Activated T-helper 1 cell treated with anti-CD3 and anti-CD28 coated beads, Interleukin-12 subunit alpha, Interleukin-12 subunit beta, Interleukin-2, Interleukin-4 antibody, amounts not matched to agents 30 ng/mL and 10 ng/mL and 1 ng/mL, durations not matched to agents 14 hours and 24 hours and 36 hours (primary cell): ENCODE data around the gene TCF7L2. TPM values are rescaled to one million over a fixed set of nuclear protein-coding genes. Genes with fewer than 3 reads are reported as not detected.

Experiments
- DNase-seq: peaks from one replicate; pipeline ENCODE4 v3.0.0; 2021; ENCODE audit warnings: low spot score
- H3K27ac Mint-ChIP-seq: one replicate; pipeline ENCODE4 v1.8.0; 2021; ENCODE audit warnings: mild to moderate bottlenecking, mixed read lengths
- H3K27me3 Mint-ChIP-seq: one replicate; pipeline ENCODE4 v1.8.0; 2022; ENCODE audit warnings: mild to moderate bottlenecking, moderate library complexity, mixed read lengths; ENCODE audit not compliant: insufficient read depth
- H3K36me3 Mint-ChIP-seq: one replicate; pipeline ENCODE4 v1.8.0; 2021; ENCODE audit warnings: low read depth, mixed read lengths
- H3K4me1 Mint-ChIP-seq: one replicate; pipeline ENCODE4 v1.8.0; 2021; ENCODE audit warnings: low read depth, mixed read lengths
- H3K4me3 Mint-ChIP-seq: one replicate; pipeline ENCODE4 v1.8.0; 2021; ENCODE audit warnings: mild to moderate bottlenecking, moderate library complexity, mixed read lengths
- H3K9me3 Mint-ChIP-seq: one replicate; pipeline ENCODE4 v1.8.0; 2021; ENCODE audit warnings: mixed read lengths
- intact Hi-C: fragments of 100-400 bp; cut with micrococcal nuclease; formaldehyde crosslinking; loops from one replicate; pipeline ENCODE4 v1.15.1; 2024
- total RNA-seq: library from RNA; stranded (reverse); gene quantifications from 2 replicates; pipeline ENCODE4 v1.2.3, GENCODE V29; 2022

Gene TCF7L2
- total RNA-seq, 1 donor from 2014 or later, result 0.36 TPM

DNA sequence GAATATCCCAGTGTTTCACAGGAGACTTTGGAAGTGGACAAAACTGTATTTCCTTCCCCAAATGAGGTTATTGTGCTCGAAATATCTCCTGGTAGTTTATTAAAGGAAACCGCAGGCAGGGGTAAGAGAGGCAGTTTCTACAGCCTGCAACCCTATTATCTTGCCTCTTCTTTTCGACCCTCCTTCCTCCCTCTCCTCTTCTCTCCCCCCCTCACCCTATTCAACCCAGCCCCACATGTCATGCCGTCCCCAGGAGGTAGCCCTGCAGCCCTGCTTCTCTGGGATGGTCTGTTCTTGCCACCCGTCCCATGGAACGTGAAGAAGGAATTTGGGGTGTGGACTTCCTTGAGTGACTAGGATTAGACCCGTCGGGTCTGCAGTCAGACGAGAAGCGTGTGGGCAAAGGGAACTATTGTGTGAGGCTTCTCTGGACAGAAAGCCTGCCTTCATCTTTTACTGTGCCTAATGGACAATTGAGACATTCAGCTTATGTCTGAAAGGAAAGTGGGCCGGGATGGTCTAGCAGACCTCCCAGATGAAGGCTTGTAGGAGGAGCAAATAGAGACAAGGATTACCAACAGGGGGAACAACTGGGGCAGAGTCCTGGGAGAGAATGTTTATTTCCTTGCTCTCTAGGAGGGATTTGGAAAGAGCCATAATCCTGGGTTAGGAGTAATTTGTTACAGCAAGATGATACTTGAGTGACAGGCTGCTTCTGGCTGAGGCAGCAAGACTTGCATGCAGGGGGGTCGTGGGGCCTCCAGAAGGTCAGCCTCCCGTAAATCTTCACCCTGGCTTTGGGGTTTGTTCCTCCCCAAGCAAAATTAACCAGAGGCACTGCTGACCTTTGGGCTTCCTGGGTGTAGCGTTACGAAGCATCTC is 77.8 kb downstream of the TCF7L2 start:
- H3K9me3 Mint-ChIP-seq, result no peaks in the 10 kb centered on the region

DNA sequence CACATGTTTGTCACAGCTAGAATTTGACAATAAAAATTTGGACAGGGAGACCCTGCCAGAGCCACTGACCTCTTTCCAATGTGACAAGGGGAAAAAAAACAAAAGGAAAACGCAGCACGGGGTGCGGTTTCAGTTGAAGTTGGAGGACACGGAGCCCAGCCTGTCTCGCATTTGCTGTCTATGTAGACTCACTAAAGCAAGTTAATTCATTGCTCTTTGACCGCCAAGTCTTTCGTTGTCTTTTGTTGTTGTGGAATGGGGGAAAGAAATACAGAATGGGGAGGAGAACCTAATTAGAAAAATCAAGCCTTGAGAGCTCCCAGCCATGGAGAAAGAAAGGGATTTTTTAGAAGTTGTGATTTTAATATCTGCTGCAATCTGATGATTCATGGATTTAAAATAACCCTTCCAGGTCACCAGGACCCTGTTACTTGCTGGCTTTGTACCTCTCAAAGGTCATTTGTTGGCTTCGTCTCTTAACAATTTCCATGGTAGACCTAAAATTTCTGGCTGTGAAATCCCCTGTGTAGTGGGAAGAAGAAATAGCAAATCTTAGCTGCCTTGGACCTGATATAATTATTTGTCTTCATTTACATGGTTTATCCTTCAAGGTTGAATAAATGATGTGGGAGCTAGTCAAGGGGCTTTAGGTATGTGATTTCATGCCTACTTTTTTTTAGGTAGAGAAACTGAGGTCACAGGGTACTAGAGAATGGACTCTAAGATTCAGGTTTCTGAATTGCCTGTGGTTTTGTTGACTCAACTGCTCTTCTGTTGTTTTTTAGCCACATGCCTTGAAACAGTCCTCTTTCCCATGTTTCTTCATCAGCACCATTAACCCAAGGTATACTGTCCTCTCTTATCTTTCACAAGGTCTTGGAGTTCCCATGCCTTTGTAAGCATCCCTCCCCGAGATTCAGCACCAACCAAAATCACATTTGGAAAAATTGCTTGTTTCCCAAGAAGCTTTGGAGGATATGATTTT is 78.7 kb downstream of the TCF7L2 start:
- H3K4me1 Mint-ChIP-seq, result no peaks in the 10 kb centered on the region
- intact Hi-C loops, result no loop called here
- no peak overlapping the region for H3K27ac Mint-ChIP-seq
- no peak for DNase-seq
- no peak overlapping the region for H3K4me3 Mint-ChIP-seq
- H3K27me3 Mint-ChIP-seq, result peaks cover 23% of the 10 kb centered on the region
- H3K9me3 Mint-ChIP-seq, result no peaks in the 10 kb centered on the region
- no peaks in the 10 kb centered on the region for H3K36me3 Mint-ChIP-seq

More for the DNA sequence above, 77.8 kb downstream of the TCF7L2 start:
- H3K4me3 Mint-ChIP-seq, result no peak overlapping the region
- no peaks in the 10 kb centered on the region for H3K36me3 Mint-ChIP-seq
- DNase-seq, result no peak
- no peaks in the 10 kb centered on the region for H3K4me1 Mint-ChIP-seq
- no peak overlapping the region for H3K27ac Mint-ChIP-seq
- peaks cover 23% of the 10 kb centered on the region for H3K27me3 Mint-ChIP-seq
- intact Hi-C loops, result no loop called here

DNA sequence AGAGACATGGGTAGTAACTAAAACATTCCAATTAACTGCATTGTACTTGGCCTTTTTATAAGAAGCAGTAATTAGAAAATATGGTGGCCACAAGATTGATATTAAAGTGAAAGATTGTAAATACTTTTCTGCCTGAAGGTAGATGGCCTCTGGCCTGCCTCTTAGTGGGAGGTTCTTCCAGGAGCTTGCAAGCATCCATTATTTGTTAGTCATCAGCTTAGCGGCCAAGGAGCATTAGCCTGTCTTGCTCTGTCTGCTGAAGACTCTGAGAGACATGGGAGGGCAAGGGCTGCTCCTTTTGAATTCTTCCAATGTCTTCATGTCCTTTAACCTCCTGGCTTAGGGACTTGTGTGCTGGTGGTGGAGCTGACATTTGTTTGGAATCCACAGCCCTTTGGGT is 80.4 kb downstream of the TCF7L2 start:
- H3K36me3 Mint-ChIP-seq, result no peaks in the 10 kb centered on the region
- H3K27ac Mint-ChIP-seq, result no peak overlapping the region
- no peak for DNase-seq
- H3K4me3 Mint-ChIP-seq, result no peak overlapping the region
- no peaks in the 10 kb centered on the region for H3K4me1 Mint-ChIP-seq
- no peaks in the 10 kb centered on the region for H3K9me3 Mint-ChIP-seq
- peaks cover 23% of the 10 kb centered on the region for H3K27me3 Mint-ChIP-seq
- intact Hi-C loops, result no loop called here

DNA sequence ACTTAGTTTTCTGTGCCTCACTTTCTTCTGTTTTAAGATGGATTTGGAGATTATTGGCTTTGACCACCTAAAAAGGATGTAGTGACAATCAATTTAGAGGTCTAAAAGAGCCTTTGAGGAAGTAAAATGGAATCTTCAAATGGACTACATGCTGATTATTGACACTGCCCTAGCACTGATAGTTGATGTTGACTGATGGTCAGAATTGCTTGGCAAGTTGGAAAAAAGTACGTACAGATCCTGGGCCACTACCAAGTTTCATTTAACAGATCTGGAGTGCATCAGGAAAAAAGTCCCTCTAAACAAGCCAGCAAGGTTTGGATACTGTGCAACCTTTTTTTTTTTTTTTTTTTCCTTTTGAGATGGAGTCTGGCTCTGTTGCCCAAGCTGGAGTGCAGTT is 81.1 kb downstream of the TCF7L2 start:
- Mint-ChIP-seq H3K36me3 (no peaks in the 10 kb centered on the region), H3K27me3 (peaks cover 23% of the 10 kb centered on the region), H3K9me3 (no peaks in the 10 kb centered on the region), H3K4me3 (no peak overlapping the region), H3K27ac (no peak overlapping the region), H3K4me1 (no peaks in the 10 kb centered on the region)
- intact Hi-C loops, result no loop called here
- no peak for DNase-seq

DNA sequence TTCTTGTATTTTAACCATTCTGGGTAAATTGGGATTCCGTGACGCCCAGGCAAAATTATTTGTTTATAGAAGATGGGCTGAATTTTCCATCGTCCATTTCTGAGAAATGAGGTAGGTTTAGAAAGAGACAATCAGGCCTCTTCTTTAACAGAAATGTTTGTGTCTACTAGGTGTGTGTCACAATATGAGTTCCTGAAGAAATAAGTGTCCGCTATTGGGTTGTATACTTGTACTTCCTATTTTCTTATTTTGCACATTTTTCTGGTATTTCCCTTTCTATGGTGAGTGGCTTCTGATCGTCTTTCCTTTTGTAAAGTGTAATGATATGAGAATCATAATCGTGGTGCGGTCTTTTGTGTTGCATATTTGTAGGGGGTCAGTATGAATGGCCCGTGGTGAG is 83.9 kb downstream of the TCF7L2 start:
- Mint-ChIP-seq H3K4me1 (no peaks in the 10 kb centered on the region), H3K9me3 (no peaks in the 10 kb centered on the region), H3K36me3 (no peaks in the 10 kb centered on the region), H3K27ac (no peak overlapping the region), H3K27me3 (peaks cover 18% of the 10 kb centered on the region), H3K4me3 (no peak overlapping the region)
- DNase-seq, result no peak
- intact Hi-C loops, result no loop called here

DNA sequence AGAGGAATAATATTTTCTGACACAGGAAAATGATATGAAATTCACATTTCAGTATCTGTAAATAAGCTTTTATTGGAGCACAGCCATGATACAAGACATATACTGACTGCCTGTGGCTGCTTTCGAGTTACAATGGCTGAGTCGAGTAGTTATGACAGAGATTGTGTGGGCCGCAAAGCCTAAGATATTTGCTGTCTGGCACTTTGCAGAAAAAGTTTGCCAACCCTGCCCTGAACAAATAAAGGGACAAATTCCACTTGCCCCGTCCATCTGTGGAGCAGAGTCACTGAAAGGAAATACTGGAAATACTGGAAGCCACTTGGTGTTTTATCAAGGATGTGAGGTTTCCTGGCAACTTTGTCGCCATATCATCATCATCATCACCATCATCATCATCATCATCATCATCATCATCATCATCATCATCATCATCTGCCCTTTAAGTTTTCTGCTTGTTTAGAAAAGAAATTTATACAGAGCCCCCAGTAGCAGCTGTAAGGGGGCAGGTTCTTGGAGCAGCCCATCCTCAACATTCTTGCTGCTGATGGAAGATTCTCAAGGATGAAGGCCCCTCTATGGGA is 85.8 kb downstream of the TCF7L2 start:
- Mint-ChIP-seq H3K4me3 (no peak overlapping the region), H3K9me3 (no peaks in the 10 kb centered on the region)
- intact Hi-C loops, result no loop called here

DNA sequence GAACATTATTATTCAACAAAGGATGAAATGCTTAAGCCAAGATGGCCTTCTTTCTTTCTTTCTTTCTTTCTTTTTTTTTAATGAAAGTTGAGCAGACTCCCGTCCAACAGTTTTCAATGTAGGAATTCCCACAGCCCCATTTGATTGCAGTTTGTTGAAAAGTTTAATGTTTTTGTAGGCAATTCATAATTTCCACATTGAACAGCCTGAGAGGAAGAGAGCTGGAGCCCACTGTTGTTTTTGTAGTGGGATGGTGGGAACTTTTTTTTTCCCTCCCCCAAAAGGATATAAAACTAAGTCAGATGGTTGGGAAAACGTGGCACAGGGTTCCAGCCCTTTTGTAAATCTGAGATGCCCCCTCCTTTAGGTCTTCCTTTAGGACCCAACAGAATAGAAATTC is 86.6 kb downstream of the TCF7L2 start:
- DNase-seq, result no peak
- Mint-ChIP-seq H3K4me1 (no peaks in the 10 kb centered on the region), H3K36me3 (no peaks in the 10 kb centered on the region), H3K27me3 (peaks cover 14% of the 10 kb centered on the region), H3K27ac (no peak overlapping the region), H3K9me3 (no peaks in the 10 kb centered on the region), H3K4me3 (no peak overlapping the region)
- intact Hi-C loops, result no loop called here

More for the DNA sequence above, 85.8 kb downstream of the TCF7L2 start:
- Mint-ChIP-seq H3K36me3 (no peaks in the 10 kb centered on the region), H3K27ac (no peak overlapping the region), H3K27me3 (peaks cover 17% of the 10 kb centered on the region), H3K4me1 (no peaks in the 10 kb centered on the region)
- DNase-seq, result no peak

DNA sequence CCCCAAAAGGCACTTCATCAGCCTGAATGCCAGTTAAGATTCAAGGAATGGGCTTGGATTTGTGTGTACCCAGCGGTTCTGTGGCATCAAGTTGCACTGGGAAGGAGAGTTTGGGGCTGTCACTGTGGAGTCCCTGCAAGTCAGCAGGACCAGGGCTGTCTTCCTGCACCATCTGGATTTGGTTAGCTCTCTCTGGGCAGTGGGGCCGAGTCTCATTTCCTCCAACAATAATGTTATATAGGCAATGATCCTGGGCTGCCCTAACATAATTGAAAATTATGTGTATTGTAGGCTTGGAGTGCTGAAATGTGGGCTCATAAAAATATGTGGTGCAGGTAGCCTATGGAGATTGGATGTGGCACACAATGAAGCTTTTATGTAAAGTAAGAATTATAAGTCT is 87.2 kb downstream of the TCF7L2 start:
- Mint-ChIP-seq H3K27me3 (peaks cover 14% of the 10 kb centered on the region), H3K9me3 (no peaks in the 10 kb centered on the region), H3K4me1 (no peaks in the 10 kb centered on the region), H3K36me3 (no peaks in the 10 kb centered on the region), H3K4me3 (no peak overlapping the region), H3K27ac (no peak overlapping the region)
- no peak for DNase-seq
- intact Hi-C loops, result no loop called here

DNA sequence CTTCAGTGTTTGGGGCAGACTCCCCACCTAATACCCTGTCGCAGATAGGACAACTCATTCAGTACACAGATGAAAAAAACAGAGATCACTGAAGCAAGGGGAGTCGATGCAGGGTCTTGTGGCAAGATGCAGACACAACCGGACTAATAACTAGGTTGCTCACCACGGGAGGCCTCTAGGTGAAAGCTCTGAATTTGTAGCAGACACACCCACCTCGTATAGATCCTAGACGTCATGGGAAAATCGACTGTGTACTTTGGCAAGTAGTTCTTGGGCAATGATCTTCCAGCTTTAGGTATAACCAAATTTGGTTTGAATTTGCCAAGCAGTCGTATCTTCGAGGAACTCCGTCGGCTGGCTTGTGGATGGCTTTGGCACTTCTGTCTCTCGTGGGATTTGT is 88.1 kb downstream of the TCF7L2 start:
- no peak for DNase-seq
- H3K4me3 Mint-ChIP-seq, result no peak overlapping the region
- no peaks in the 10 kb centered on the region for H3K4me1 Mint-ChIP-seq
- no peaks in the 10 kb centered on the region for H3K36me3 Mint-ChIP-seq
- H3K27ac Mint-ChIP-seq, result no peak overlapping the region
- intact Hi-C loops, result no loop called here
- H3K9me3 Mint-ChIP-seq, result no peaks in the 10 kb centered on the region
- H3K27me3 Mint-ChIP-seq, result peaks cover 18% of the 10 kb centered on the region

DNA sequence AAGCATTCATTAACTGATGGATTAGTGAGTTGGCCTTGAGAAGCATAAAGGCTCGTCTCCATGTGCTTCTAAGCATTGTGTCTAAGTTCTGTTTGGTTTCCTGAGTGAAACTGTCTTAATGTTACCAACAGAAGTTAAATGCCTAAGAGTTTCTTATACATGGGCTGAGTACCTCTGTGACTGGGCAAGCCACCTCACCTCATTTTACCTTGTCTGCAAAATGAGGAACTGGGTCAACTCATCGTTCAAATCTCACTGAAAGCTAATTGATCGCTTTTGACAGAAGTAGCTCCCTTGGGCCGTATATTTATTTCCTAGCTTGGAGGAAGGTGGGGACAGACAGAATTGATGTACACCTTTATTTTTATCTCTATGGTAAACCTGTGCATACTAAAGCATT is 88.9 kb downstream of the TCF7L2 start:
- intact Hi-C loops, result no loop called here
- no peak for DNase-seq
- Mint-ChIP-seq H3K4me3 (no peak overlapping the region), H3K27ac (no peak overlapping the region), H3K36me3 (no peaks in the 10 kb centered on the region), H3K4me1 (no peaks in the 10 kb centered on the region), H3K27me3 (peaks cover 18% of the 10 kb centered on the region), H3K9me3 (no peaks in the 10 kb centered on the region)

DNA sequence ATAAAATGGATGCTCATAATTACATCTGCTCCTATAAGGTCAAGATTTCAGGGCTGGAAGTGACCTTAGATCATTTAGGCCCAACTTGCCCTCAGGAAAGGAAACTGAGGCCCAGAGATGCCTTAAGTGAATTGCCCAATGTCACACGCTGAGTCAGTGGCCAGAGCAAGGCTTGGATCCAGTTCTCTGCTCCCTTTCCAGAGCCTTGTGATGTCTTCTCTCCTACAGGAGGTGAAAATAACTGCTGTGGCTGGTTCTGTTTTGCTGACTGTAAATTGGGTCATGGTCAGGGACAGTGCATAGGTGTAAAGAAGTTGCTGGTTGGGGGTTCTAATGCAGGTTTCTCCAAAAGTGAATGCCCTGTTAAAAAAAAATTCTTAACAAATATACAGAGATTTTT is 91.3 kb downstream of the TCF7L2 start:
- no peak overlapping the region for H3K27ac Mint-ChIP-seq
- no peaks in the 10 kb centered on the region for H3K9me3 Mint-ChIP-seq
- no peaks in the 10 kb centered on the region for H3K36me3 Mint-ChIP-seq
- no peak overlapping the region for H3K4me3 Mint-ChIP-seq
- no peak for DNase-seq
- intact Hi-C loops, result no loop called here
- H3K4me1 Mint-ChIP-seq, result no peaks in the 10 kb centered on the region
- H3K27me3 Mint-ChIP-seq, result peaks cover 25% of the 10 kb centered on the region

DNA sequence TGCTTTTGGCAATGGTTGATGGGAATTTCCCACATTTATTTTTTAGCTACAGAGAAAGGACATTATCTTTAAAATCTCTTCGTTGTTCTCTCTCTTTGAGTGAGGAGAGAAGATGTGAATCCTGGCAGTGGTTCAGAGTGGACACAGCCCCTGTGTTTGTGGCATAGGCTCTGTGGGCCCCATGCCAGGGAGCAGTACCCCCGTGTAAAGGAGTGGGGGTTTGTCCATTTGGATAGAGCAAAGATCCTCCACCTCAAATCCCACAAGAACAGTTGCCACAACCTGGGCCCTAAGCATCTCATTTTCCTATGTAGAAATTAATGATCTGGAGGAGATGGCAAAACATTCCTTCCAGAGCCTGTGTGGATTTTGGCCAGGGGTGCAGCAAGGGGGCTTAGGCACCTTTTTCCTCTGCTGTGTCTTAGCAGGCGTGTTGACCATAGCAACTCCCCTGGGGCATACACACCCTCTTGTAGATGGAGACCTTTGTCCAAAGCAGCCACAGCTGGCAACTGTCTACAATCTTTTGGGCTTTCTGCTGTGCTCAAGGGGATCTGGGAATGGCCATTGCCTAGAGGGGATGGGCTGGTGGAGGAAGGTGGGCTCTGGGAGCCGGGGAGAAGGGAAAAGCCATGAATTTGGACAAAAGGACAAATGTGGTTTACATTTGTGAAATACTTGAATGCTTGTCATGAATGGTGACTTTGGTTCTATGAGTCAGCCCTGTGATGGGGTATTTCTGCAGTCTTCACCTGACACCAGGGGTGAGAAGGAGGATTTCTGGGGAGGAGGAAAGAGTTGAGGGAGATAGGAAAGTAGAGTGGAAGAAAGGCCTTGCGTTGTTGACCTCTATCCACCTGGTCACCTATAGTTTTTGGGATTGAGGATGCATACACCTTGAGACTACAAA is 92.0 kb downstream of the TCF7L2 start:
- no peak overlapping the region for H3K27ac Mint-ChIP-seq
- no peaks in the 10 kb centered on the region for H3K36me3 Mint-ChIP-seq
- intact Hi-C loops, result no loop called here
- H3K27me3 Mint-ChIP-seq, result peaks cover 26% of the 10 kb centered on the region
- H3K4me1 Mint-ChIP-seq, result no peaks in the 10 kb centered on the region
- H3K4me3 Mint-ChIP-seq, result no peak overlapping the region
- no peak for DNase-seq
- no peaks in the 10 kb centered on the region for H3K9me3 Mint-ChIP-seq
